Measurements from ENCODE around the gene EMC10.
A peak's percentile ranks its signal among the peaks of the same experiment; 100 is the strongest.

Gene EMC10

GRCh38 chr19:50476224-50476906 lies at the start of gene EMC10, which contains the start of gene GARIN5A:
TSS of gene EMC10 (plus strand) at chr19:50476507. CDS start at chr19:50476545, 38 bp downstream.
TSS of gene GARIN5A (minus strand) at chr19:50476848. CDS start at chr19:50476388, 460 bp downstream.
- no peak for TF ChIP-seq CTCF (IDR thresholded peaks at IDR 0.05; ENCODE audit: control insufficient read depth, extremely low read depth, insufficient read depth)
- DNase-seq (ENCODE audit: low read depth) = peak; percentile 86
- H3K4me3 ChIP-seq (ENCODE audit: low read depth, low read length) = peak within 1 kb of the TSS; percentile 80

- no peak overlapping the region for H3K4me3 ChIP-seq (ENCODE audit: low read depth, low read length)
- no peak for DNase-seq (ENCODE audit: low read depth)
- TF ChIP-seq CTCF (IDR thresholded peaks at IDR 0.05; ENCODE audit: control insufficient read depth, extremely low read depth, insufficient read depth) = no peak
Observed at GRCh38 chr19:50427318-50427925, 48.9 kb upstream of the EMC10 start.

- DNase-seq (ENCODE audit: low read depth) = no peak
- no peak for TF ChIP-seq CTCF (IDR thresholded peaks at IDR 0.05; ENCODE audit: control insufficient read depth, extremely low read depth, insufficient read depth)
- H3K4me3 ChIP-seq (ENCODE audit: low read depth, low read length) = peak overlapping the region; percentile 28
Observed at GRCh38 chr19:50427997-50428425, 48.3 kb upstream of the EMC10 start.

DNA sequence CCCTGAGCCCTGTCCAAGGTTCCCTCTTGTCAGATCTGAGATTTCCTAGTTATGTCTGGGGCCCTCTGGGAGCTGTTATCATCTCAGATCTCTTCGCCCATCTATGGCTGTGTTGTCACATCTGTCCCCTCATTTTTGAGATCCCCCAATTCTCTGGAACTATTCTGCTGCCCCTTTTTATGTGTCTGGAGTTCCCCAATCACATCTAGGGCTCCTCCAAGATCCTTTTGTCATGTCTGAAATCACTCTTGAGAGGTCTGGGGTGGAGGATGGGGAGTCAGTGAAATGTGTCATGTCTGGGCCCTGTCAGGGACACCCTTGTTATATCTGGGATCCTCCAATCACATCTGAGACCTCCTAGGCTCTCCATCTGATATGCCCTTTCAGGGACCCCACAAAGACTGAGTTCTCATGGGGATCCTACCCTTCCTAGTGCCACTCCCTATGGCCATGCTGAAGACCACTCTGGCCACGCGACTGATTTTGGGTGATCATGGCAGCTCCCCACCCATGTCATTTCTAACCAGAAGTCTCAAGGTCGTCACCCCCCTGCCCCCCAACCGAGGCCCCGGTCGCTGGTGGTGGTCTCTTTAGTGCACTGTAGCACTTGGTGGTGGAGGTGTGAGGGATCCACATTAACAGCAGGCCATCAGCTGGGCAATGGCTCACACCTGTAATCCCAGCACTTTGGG lies 47.4 kb upstream of the EMC10 start:
- TF ChIP-seq CTCF (IDR thresholded peaks at IDR 0.05; ENCODE audit: control insufficient read depth, extremely low read depth, insufficient read depth) = no peak
- H3K4me3 ChIP-seq (ENCODE audit: low read depth, low read length) = no peak overlapping the region
- DNase-seq (ENCODE audit: low read depth) = no peak

- no peak overlapping the region for H3K4me3 ChIP-seq (ENCODE audit: low read depth, low read length)
- no peak for TF ChIP-seq CTCF (IDR thresholded peaks at IDR 0.05; ENCODE audit: control insufficient read depth, extremely low read depth, insufficient read depth)
- no peak for DNase-seq (ENCODE audit: low read depth)
Observed at GRCh38 chr19:50430888-50431342, 45.4 kb upstream of the EMC10 start.

- TF ChIP-seq CTCF (IDR thresholded peaks at IDR 0.05; ENCODE audit: control insufficient read depth, extremely low read depth, insufficient read depth) = no peak
- H3K4me3 ChIP-seq (ENCODE audit: low read depth, low read length) = peak overlapping the region; percentile 54
- DNase-seq (ENCODE audit: low read depth) = no peak
Observed at GRCh38 chr19:50431343-50432220, 44.7 kb upstream of the EMC10 start.
